ENCODE results near the gene NFIC.

The NFIC gene

GRCh38 chr19:3474614-3475013 is 108.2 kb downstream of the NFIC start:
- no peak overlapping the region for H3K27ac ChIP-seq (ENCODE audit: low read depth, low read length)
- no peaks in the 10 kb centered on the region for H3K36me3 ChIP-seq (ENCODE audit: insufficient read depth, low read length)
- no peaks in the 10 kb centered on the region for H3K9me3 ChIP-seq (ENCODE audit: low read length)
- no peak overlapping the region for H3K4me3 ChIP-seq (ENCODE audit: low read depth in 1 of 2, low read length in 2 of 2)
- peaks cover 9 to 17% of the 10 kb centered on the region in 2 donors for H3K27me3 ChIP-seq (ENCODE audit: control insufficient read depth in 1 of 2, insufficient read depth in 2 of 2, low read length in 2 of 2)
- H3K9ac ChIP-seq (ENCODE audit: low read length): no peak overlapping the region
- H3K4me1 ChIP-seq (ENCODE audit: insufficient read depth, low read length): peaks cover 9% of the 10 kb centered on the region

GRCh38 chr19:3475449-3475848 is 109.1 kb downstream of the NFIC start:
- Histone ChIP-seq H3K9ac (ENCODE audit: low read length) (no peak overlapping the region), H3K27ac (ENCODE audit: low read depth, low read length) (no peak overlapping the region), H3K4me3 (ENCODE audit: low read depth in 1 of 2, low read length in 2 of 2) (no peak overlapping the region), H3K9me3 (ENCODE audit: low read length) (no peaks in the 10 kb centered on the region), H3K4me1 (ENCODE audit: insufficient read depth, low read length) (peaks cover 9% of the 10 kb centered on the region), H3K36me3 (ENCODE audit: insufficient read depth, low read length) (no peaks in the 10 kb centered on the region), H3K27me3 (ENCODE audit: control insufficient read depth in 1 of 2, insufficient read depth in 2 of 2, low read length in 2 of 2) (peaks cover 11 to 26% of the 10 kb centered on the region in 2 donors)

GRCh38 chr19:3476830-3477229 is 110.4 kb downstream of the NFIC start:
- no peak overlapping the region for H3K4me3 ChIP-seq (ENCODE audit: low read depth in 1 of 2, low read length in 2 of 2)
- H3K27ac ChIP-seq (ENCODE audit: low read depth, low read length): no peak overlapping the region
- H3K27me3 ChIP-seq (ENCODE audit: control insufficient read depth in 1 of 2, insufficient read depth in 2 of 2, low read length in 2 of 2): peaks cover 19 to 38% of the 10 kb centered on the region in 2 donors
- peaks cover 8% of the 10 kb centered on the region for H3K4me1 ChIP-seq (ENCODE audit: insufficient read depth, low read length)
- H3K9ac ChIP-seq (ENCODE audit: low read length): no peak overlapping the region
- no peaks in the 10 kb centered on the region for H3K36me3 ChIP-seq (ENCODE audit: insufficient read depth, low read length)
- H3K9me3 ChIP-seq (ENCODE audit: low read length): no peaks in the 10 kb centered on the region

- Histone ChIP-seq H3K27me3 (ENCODE audit: control insufficient read depth in 1 of 2, insufficient read depth in 2 of 2, low read length in 2 of 2) (peaks cover 19 to 45% of the 10 kb centered on the region in 2 donors), H3K36me3 (ENCODE audit: insufficient read depth, low read length) (no peaks in the 10 kb centered on the region), H3K4me3 (ENCODE audit: low read depth in 1 of 2, low read length in 2 of 2) (no peak overlapping the region), H3K9me3 (ENCODE audit: low read length) (no peaks in the 10 kb centered on the region), H3K27ac (ENCODE audit: low read depth, low read length) (no peak overlapping the region), H3K4me1 (ENCODE audit: insufficient read depth, low read length) (peaks cover 1% of the 10 kb centered on the region), H3K9ac (ENCODE audit: low read length) (no peak overlapping the region)
Measured at GRCh38 chr19:3477506-3477905, 111.1 kb downstream of the NFIC start.

GRCh38 chr19:3477951-3478350 is 111.6 kb downstream of the NFIC start:
- Histone ChIP-seq H3K36me3 (ENCODE audit: insufficient read depth, low read length) (no peaks in the 10 kb centered on the region), H3K4me3 (ENCODE audit: low read depth in 1 of 2, low read length in 2 of 2) (no peak overlapping the region), H3K4me1 (ENCODE audit: insufficient read depth, low read length) (no peaks in the 10 kb centered on the region), H3K9me3 (ENCODE audit: low read length) (no peaks in the 10 kb centered on the region), H3K9ac (ENCODE audit: low read length) (no peak overlapping the region), H3K27ac (ENCODE audit: low read depth, low read length) (no peak overlapping the region), H3K27me3 (ENCODE audit: control insufficient read depth in 1 of 2, insufficient read depth in 2 of 2, low read length in 2 of 2) (peaks cover 19 to 49% of the 10 kb centered on the region in 2 donors)

GRCh38 chr19:3478409-3479176 is 112.2 kb downstream of the NFIC start:
- Histone ChIP-seq H3K27ac (ENCODE audit: low read depth, low read length) (no peak overlapping the region), H3K9ac (ENCODE audit: low read length) (no peak overlapping the region), H3K4me1 (ENCODE audit: insufficient read depth, low read length) (no peaks in the 10 kb centered on the region), H3K9me3 (ENCODE audit: low read length) (no peaks in the 10 kb centered on the region), H3K27me3 (ENCODE audit: control insufficient read depth in 1 of 2, insufficient read depth in 2 of 2, low read length in 2 of 2) (peaks cover 19 to 54% of the 10 kb centered on the region in 2 donors), H3K4me3 (ENCODE audit: low read depth in 1 of 2, low read length in 2 of 2) (no peak overlapping the region), H3K36me3 (ENCODE audit: insufficient read depth, low read length) (no peaks in the 10 kb centered on the region)

GRCh38 chr19:3479177-3479833 is 112.9 kb downstream of the NFIC start:
- no peaks in the 10 kb centered on the region for H3K36me3 ChIP-seq (ENCODE audit: insufficient read depth, low read length)
- no peak overlapping the region for H3K9ac ChIP-seq (ENCODE audit: low read length)
- no peak overlapping the region for H3K27ac ChIP-seq (ENCODE audit: low read depth, low read length)
- H3K4me3 ChIP-seq (ENCODE audit: low read depth in 1 of 2, low read length in 2 of 2): no peak overlapping the region
- no peaks in the 10 kb centered on the region for H3K4me1 ChIP-seq (ENCODE audit: insufficient read depth, low read length)
- H3K9me3 ChIP-seq (ENCODE audit: low read length): no peaks in the 10 kb centered on the region
- peaks cover 19 to 54% of the 10 kb centered on the region in 2 donors for H3K27me3 ChIP-seq (ENCODE audit: control insufficient read depth in 1 of 2, insufficient read depth in 2 of 2, low read length in 2 of 2)

GRCh38 chr19:3479834-3480215 is 113.4 kb downstream of the NFIC start:
- H3K4me1 ChIP-seq (ENCODE audit: insufficient read depth, low read length): no peaks in the 10 kb centered on the region
- H3K9me3 ChIP-seq (ENCODE audit: low read length): no peaks in the 10 kb centered on the region
- H3K36me3 ChIP-seq (ENCODE audit: insufficient read depth, low read length): no peaks in the 10 kb centered on the region
- no peak overlapping the region for H3K4me3 ChIP-seq (ENCODE audit: low read depth in 1 of 2, low read length in 2 of 2)
- H3K9ac ChIP-seq (ENCODE audit: low read length): no peak overlapping the region
- no peak overlapping the region for H3K27ac ChIP-seq (ENCODE audit: low read depth, low read length)
- peaks cover 19 to 54% of the 10 kb centered on the region in 2 donors for H3K27me3 ChIP-seq (ENCODE audit: control insufficient read depth in 1 of 2, insufficient read depth in 2 of 2, low read length in 2 of 2)

- H3K27ac ChIP-seq (ENCODE audit: low read depth, low read length): no peak within 1 kb of the TSS
- no peak within 1 kb of the TSS for H3K9ac ChIP-seq (ENCODE audit: low read length)
- peaks cover 19 to 56% of the 10 kb centered on the region in 2 donors for H3K27me3 ChIP-seq (ENCODE audit: control insufficient read depth in 1 of 2, insufficient read depth in 2 of 2, low read length in 2 of 2)
- no peak within 1 kb of the TSS for H3K4me3 ChIP-seq (ENCODE audit: low read depth in 1 of 2, low read length in 2 of 2)
- no peaks in the 10 kb centered on the region for H3K4me1 ChIP-seq (ENCODE audit: insufficient read depth, low read length)
- H3K36me3 ChIP-seq (ENCODE audit: insufficient read depth, low read length): no peaks in the 10 kb centered on the region
- no peaks in the 10 kb centered on the region for H3K9me3 ChIP-seq (ENCODE audit: low read length)
Measured at GRCh38 chr19:3480383-3481091, 114.2 kb downstream of the NFIC start, which contains the start of gene SMIM24. SMIM24 (minus strand) TSS chr19:3480525; CDS start chr19:3480463, 62 bp downstream.

- Histone ChIP-seq H3K36me3 (ENCODE audit: insufficient read depth, low read length) (no peaks in the 10 kb centered on the region), H3K4me1 (ENCODE audit: insufficient read depth, low read length) (no peaks in the 10 kb centered on the region), H3K9me3 (ENCODE audit: low read length) (no peaks in the 10 kb centered on the region), H3K4me3 (ENCODE audit: low read depth in 1 of 2, low read length in 2 of 2) (no peak overlapping the region), H3K27ac (ENCODE audit: low read depth, low read length) (no peak overlapping the region), H3K9ac (ENCODE audit: low read length) (no peak overlapping the region), H3K27me3 (ENCODE audit: control insufficient read depth in 1 of 2, insufficient read depth in 2 of 2, low read length in 2 of 2) (peaks cover 19 to 51% of the 10 kb centered on the region in 2 donors)
Measured at GRCh38 chr19:3481241-3482090, 115.1 kb downstream of the NFIC start.
